Hepatocyte (in vitro differentiated cells): ENCODE data around the gene GID8.

Experiments used
- CTCF ChIP-seq: fragments of 200-600 bp; sonication (generic); IDR thresholded peaks from 2 replicates; pipeline ENCODE4 v1.5.1; 2016; ENCODE audit warnings: antibody characterized with exemption, mild to moderate bottlenecking; ENCODE audit not compliant: poor library complexity
- EZH2 ChIP-seq: fragments of 200-600 bp; sonication (generic); IDR thresholded peaks from 2 replicates; pipeline ENCODE4 v1.6.1; 2016; ENCODE audit warnings: antibody characterized with exemption, mild to moderate bottlenecking, borderline replicate concordance
- EZH2phosphoT487 ChIP-seq: fragments of 200-600 bp; sonication (generic); IDR thresholded peaks from one replicate; pipeline ENCODE4 v1.6.1; 2018; ENCODE audit warnings: antibody characterized with exemption, mild to moderate bottlenecking, low read depth, moderate library complexity; ENCODE audit not compliant: unreplicated experiment, severe bottlenecking

GRCh38 chr20:62975812-62976508, 38.0 kb downstream of the GID8 start:
- no peak for TF ChIP-seq CTCF
- TF ChIP-seq EZH2, result no peak
- no peak for TF ChIP-seq EZH2phosphoT487
